Measurements from ENCODE around the gene CCDC30. TPM values are rescaled to one million over a fixed set of nuclear protein-coding genes. Genes with fewer than 3 reads are reported as not detected.

Gene CCDC30
- 0.44 to 1.2 TPM (median 0.64 TPM) in 5 replicates for total RNA-seq (2022; extraction: Qiagen RNA extraction; ENCODE audit: low read depth)

GRCh38 chr1:42462828-42463763, at the start of gene CCDC30:
Gene CCDC30, plus strand, starts transcription at chr1:42463286. Its CDS starts 17,266 bp downstream, at chr1:42480552.

GRCh38 chr1:42456010-42456753, 6.9 kb upstream of the CCDC30 start, which contains the start of the genes PPCS and ZMYND12:
Gene PPCS, plus strand, starts transcription at chr1:42456543. Its CDS starts 23 bp downstream, at chr1:42456566.
Gene ZMYND12, minus strand, starts transcription at chr1:42456022. Its CDS starts 25 bp downstream, at chr1:42455997.

GRCh38 chr1:42657981-42658876, 195.1 kb downstream of the CCDC30 start, which contains the start of gene PPIH:
Gene PPIH, plus strand, starts transcription at chr1:42658423. Its CDS starts 24 bp downstream, at chr1:42658447.

GRCh38 chr1:42681741-42682483, 218.8 kb downstream of the CCDC30 start, which contains the start of gene YBX1:
Gene YBX1, plus strand, starts transcription at chr1:42682418. Its CDS starts 148 bp downstream, at chr1:42682566.

Other genes with a start within 250 kb of the CCDC30 start
- gene FOXJ3, start 128.1 kb upstream of the CCDC30 start, total RNA-seq (2022; extraction: Qiagen RNA extraction; ENCODE audit: low read depth): 15.3 to 18.9 TPM (median 18.8 TPM) in 5 replicates
- 0.27 to 1.0 TPM (median 0.76 TPM) in 5 replicates for gene RIMKLA, start 82.5 kb upstream of the CCDC30 start, total RNA-seq (2022; extraction: Qiagen RNA extraction; ENCODE audit: low read depth)
- gene ZMYND12, start 7.3 kb upstream of the CCDC30 start, total RNA-seq (2022; extraction: Qiagen RNA extraction; ENCODE audit: low read depth): 0.37 to 0.49 TPM (median 0.40 TPM) in 4 of 5 replicates, not detected in the other
- gene PPCS, start 6.7 kb upstream of the CCDC30 start, total RNA-seq (2022; extraction: Qiagen RNA extraction; ENCODE audit: low read depth): 32.5 to 42.7 TPM (median 39.9 TPM) in 5 replicates
- 59.9 to 65.1 TPM (median 63.0 TPM) in 5 replicates for gene PPIH, start 195.1 kb downstream of the CCDC30 start, total RNA-seq (2022; extraction: Qiagen RNA extraction; ENCODE audit: low read depth)
- 673 to 757 TPM (median 737 TPM) in 5 replicates for gene YBX1, start 219.1 kb downstream of the CCDC30 start, total RNA-seq (2022; extraction: Qiagen RNA extraction; ENCODE audit: low read depth)